GM21529 (cell line): ENCODE data around the gene COL15A1.

Experiments
- ATAC-seq: cut with Tn5 transposase; IDR thresholded peaks from one replicate; pipeline ENCODE4 v1.9.1; 2021; ENCODE audit not compliant: unreplicated experiment

Gene COL15A1

GRCh38 chr9:99103901-99104458 is 160.3 kb downstream of the COL15A1 start:
- no peak for ATAC-seq

- ATAC-seq = peak; percentile 85
These were observed 160.9 kb downstream of the COL15A1 start, which contains the start of gene TGFBR1 for GRCh38 chr9:99104459-99105151. Gene TGFBR1, plus strand, starts transcription at chr9:99105113. Its CDS starts 93 bp downstream, at chr9:99105206.

- ATAC-seq = peak; percentile 60
These were observed 161.7 kb downstream of the COL15A1 start for GRCh38 chr9:99105152-99106043.

GRCh38 chr9:99106044-99106375 is 162.3 kb downstream of the COL15A1 start:
- ATAC-seq = no peak

GRCh38 chr9:99107421-99107820 is 163.7 kb downstream of the COL15A1 start:
- no peak for ATAC-seq

GRCh38 chr9:99108131-99108530 is 164.4 kb downstream of the COL15A1 start:
- ATAC-seq = no peak

- ATAC-seq = no peak
These were observed 165.8 kb downstream of the COL15A1 start for GRCh38 chr9:99109522-99109921.

- no peak for ATAC-seq
These were observed 169.2 kb downstream of the COL15A1 start for GRCh38 chr9:99112750-99113413.

GRCh38 chr9:99113414-99114048 is 169.8 kb downstream of the COL15A1 start:
- no peak for ATAC-seq

- no peak for ATAC-seq
These were observed 170.3 kb downstream of the COL15A1 start for GRCh38 chr9:99114049-99114440.

- ATAC-seq = no peak
These were observed 171.3 kb downstream of the COL15A1 start for GRCh38 chr9:99114846-99115500.

GRCh38 chr9:99116003-99116411 is 172.3 kb downstream of the COL15A1 start:
- ATAC-seq = no peak

- ATAC-seq = peak; percentile 99
These were observed 175.2 kb downstream of the COL15A1 start for GRCh38 chr9:99118782-99119466.

GRCh38 chr9:99119976-99120655 is 176.4 kb downstream of the COL15A1 start:
- ATAC-seq = no peak
